Astrocyte of the hippocampus (primary cell): ENCODE data around the gene DEXI.
"Not testable (repeated sequence)": the region's sequence is repeated elsewhere in the genome, so short reads cannot be mapped to it uniquely, and the experiment has no call there.

Experiments used
- DNase-seq: peaks from one replicate; pipeline ENCODE4 v3.0.0; 2011; ENCODE audit warnings: low read depth, low spot score

The DEXI gene

GRCh38 chr16:10941935-10942351, 325 bp downstream of the DEXI start:
- DNase-seq = not testable (repeated sequence)

- DNase-seq = no peak
These were observed 938 bp downstream of the DEXI start for GRCh38 chr16:10941127-10941933.

- no peak for DNase-seq
These were observed 1.7 kb downstream of the DEXI start for GRCh38 chr16:10940501-10941079.

GRCh38 chr16:10939649-10940234, 2.5 kb downstream of the DEXI start:
- no peak for DNase-seq

GRCh38 chr16:10938796-10939648, 3.2 kb downstream of the DEXI start:
- no peak for DNase-seq

- no peak for DNase-seq
These were observed 3.9 kb downstream of the DEXI start for GRCh38 chr16:10938321-10938720.

GRCh38 chr16:10937068-10937859, 5.0 kb downstream of the DEXI start:
- DNase-seq = no peak

- DNase-seq = no peak
These were observed 5.8 kb downstream of the DEXI start for GRCh38 chr16:10936272-10936984.

- no peak for DNase-seq
These were observed 6.9 kb downstream of the DEXI start for GRCh38 chr16:10935226-10935915.

- DNase-seq = no peak
These were observed 7.8 kb downstream of the DEXI start for GRCh38 chr16:10934325-10935107.

- no peak for DNase-seq
These were observed 8.4 kb downstream of the DEXI start for GRCh38 chr16:10933865-10934264.

- no peak for DNase-seq
These were observed 9.1 kb downstream of the DEXI start for GRCh38 chr16:10932959-10933710.

GRCh38 chr16:10931977-10932632, 10.2 kb downstream of the DEXI start:
- no peak for DNase-seq

GRCh38 chr16:10931134-10931533, 11.1 kb downstream of the DEXI start:
- DNase-seq = no peak

- DNase-seq = no peak
These were observed 11.5 kb downstream of the DEXI start for GRCh38 chr16:10930755-10931093.

- DNase-seq = peak; percentile 80
These were observed 12.2 kb downstream of the DEXI start for GRCh38 chr16:10929853-10930754.

- not testable (repeated sequence) for DNase-seq
These were observed 13.2 kb downstream of the DEXI start for GRCh38 chr16:10929097-10929496.
